ENCODE measurements around the gene P4HA2.
A peak's percentile ranks its signal among the peaks of the same experiment; 100 is the strongest.

Gene P4HA2

DNA sequence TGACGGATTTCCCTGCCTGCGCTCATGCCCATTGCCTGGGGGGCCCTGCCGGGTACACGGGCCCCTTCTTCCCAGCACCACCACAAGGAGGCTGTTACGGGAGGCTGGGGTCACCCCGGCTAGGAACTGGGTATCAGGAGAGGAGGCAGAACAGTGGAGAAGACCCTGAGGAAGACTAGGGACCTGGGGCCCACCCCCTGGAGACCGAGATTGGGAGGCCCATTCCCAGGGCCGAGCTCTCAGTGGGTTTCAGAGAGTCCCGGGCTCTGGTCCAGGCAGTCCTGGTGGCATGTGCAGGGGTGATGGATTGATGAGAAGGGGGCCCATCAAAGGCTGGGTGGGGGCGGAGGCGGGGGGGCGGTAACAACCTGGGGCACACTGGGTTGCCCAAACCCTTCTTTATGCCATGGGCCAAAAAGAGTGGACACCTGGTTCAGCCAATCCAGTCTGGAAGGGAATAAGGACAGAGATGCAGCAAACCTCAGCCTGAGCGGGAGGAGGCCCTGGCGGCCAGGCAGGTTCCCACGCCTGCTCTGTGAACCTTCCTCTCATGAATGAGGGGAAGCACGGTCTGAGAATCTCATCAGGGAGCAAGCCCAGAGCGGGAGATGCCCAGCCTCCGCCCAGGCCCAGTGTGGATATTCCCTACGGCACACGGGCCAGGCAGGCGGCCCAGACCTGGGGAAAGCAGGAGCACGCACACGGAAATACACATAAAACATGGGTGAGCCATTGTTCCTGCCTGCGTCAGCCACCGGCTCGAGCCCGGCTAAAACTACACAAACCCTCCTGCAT, 785 bp upstream of the P4HA2 start:
- no peaks in the 10 kb centered on the region for H3K36me3 ChIP-seq (ENCODE audit: control insufficient read depth in 4 of 4, insufficient read depth in 4 of 4, low read length in 3 of 4)
- H3K4me1 ChIP-seq (ENCODE audit: control extremely low read depth in 1 of 4, control insufficient read depth in 4 of 4, insufficient read depth in 4 of 4, low read length in 3 of 4) = peaks cover 0 to 32% (median 21%) of the 10 kb centered on the region in 4 experiments
- CTCF ChIA-PET = interaction anchor here (1.0 to 1.6 kb wide), 6 partner anchors 9 to 66 kb away, joined by 3 to 6 read pairs (median 4); partner anchors contain the start of gene SLC22A4
- H3K27ac ChIP-seq (ENCODE audit: insufficient read depth in 1 of 2, low read depth in 1 of 2, low read length in 2 of 2, poor library complexity in 1 of 2, severe bottlenecking in 2 of 2) = peak overlapping the region in 1 of 2 experiments; percentile 45
- H3K27me3 ChIP-seq (replicated peaks in 2 of 5; ENCODE audit: control insufficient read depth in 4 of 5, insufficient read depth in 5 of 5, low read length in 4 of 5) = peaks cover 0 to 20% (median 13%) of the 10 kb centered on the region in 5 experiments
- H3K9me3 ChIP-seq (ENCODE audit: control extremely low read depth in 1 of 5, control insufficient read depth in 4 of 5, insufficient read depth in 2 of 5, low read depth in 1 of 5, low read length in 4 of 5) = no peaks in the 10 kb centered on the region
- 99% methylated on average over 19 of the region's 27 CpGs for WGBS (ENCODE audit: insufficient coverage)
- peak overlapping the region; percentile 30 to 77 (median 62) for H3K4me3 ChIP-seq (ENCODE audit: control insufficient read depth in 1 of 7, extremely low read depth in 1 of 7, insufficient read depth in 4 of 7, low read depth in 2 of 7, low read length in 6 of 7)
- POLR2A ChIA-PET = no interaction called here
- DNase-seq = no peak

DNA sequence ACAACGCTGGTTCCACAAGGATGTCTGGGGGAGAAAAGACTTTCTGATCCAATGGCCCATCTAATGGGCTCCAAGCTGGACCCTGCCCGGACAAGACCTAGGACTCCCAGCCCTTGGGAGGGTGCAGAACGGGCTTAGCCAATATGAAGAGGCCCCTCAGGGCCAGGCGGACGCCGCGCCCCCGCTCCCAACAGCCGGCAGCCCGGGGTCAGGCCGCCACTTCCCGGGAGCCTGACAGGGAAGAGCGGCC, 493 bp downstream of the P4HA2 start:
- H3K4me3 ChIP-seq (ENCODE audit: control insufficient read depth in 1 of 7, extremely low read depth in 1 of 7, insufficient read depth in 4 of 7, low read depth in 2 of 7, low read length in 6 of 7) = peak overlapping the region; percentile 30 to 77 (median 62)
- no peak for DNase-seq
- H3K9me3 ChIP-seq (ENCODE audit: control extremely low read depth in 1 of 5, control insufficient read depth in 4 of 5, insufficient read depth in 2 of 5, low read depth in 1 of 5, low read length in 4 of 5) = no peaks in the 10 kb centered on the region
- POLR2A ChIA-PET = no interaction called here
- H3K4me1 ChIP-seq (ENCODE audit: control extremely low read depth in 1 of 4, control insufficient read depth in 4 of 4, insufficient read depth in 4 of 4, low read length in 3 of 4) = peaks cover 0 to 32% (median 21%) of the 10 kb centered on the region in 4 experiments
- CTCF ChIA-PET = interaction anchor here (0.7 to 1.5 kb wide), 7 partner anchors 8 to 34 kb away, joined by 3 to 5 read pairs (median 4); no protein-coding TSS in a partner anchor
- no peaks in the 10 kb centered on the region for H3K36me3 ChIP-seq (ENCODE audit: control insufficient read depth in 4 of 4, insufficient read depth in 4 of 4, low read length in 3 of 4)
- no peak overlapping the region for H3K27ac ChIP-seq (ENCODE audit: insufficient read depth in 1 of 2, low read depth in 1 of 2, low read length in 2 of 2, poor library complexity in 1 of 2, severe bottlenecking in 2 of 2)
- WGBS (ENCODE audit: insufficient coverage) = under 1% methylated on average over 12 of the region's 13 CpGs
- H3K27me3 ChIP-seq (replicated peaks in 2 of 5; ENCODE audit: control insufficient read depth in 4 of 5, insufficient read depth in 5 of 5, low read length in 4 of 5) = peaks cover 0 to 20% (median 13%) of the 10 kb centered on the region in 5 experiments

DNA sequence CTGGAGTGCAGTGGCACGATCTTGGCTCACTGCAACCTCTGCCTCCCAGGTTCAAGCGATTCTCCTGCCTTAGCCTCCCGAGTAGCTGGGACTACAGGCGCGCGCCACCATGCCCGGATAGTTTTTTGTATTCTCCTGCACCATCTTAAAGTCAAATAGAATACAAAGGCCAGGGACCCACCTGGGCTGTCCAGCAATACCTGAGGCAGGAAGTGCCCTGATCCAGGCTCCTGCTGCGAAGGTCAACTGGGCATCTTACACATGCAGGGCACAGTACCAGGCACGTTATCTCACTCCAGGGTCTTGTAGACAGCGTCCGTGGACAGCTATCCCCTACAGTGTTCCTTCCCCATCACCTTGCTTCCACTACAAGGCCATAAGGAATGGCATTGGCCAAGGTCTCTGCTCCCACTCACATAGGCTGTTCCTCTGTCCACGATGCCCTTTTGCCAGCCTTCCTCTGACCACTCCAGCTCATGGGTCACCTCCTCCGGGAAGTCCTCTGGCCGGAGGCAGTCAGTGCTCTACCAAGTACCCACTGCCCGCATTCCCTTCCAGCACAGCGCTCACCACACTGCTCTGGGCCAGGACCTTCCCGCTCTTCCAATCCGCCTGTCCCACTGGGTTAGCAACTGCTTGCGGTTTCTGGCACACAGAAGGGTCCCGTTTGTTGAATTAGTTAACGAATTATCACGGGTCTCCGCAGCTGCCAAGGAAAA, 978 bp downstream of the P4HA2 start:
- Histone ChIP-seq H3K36me3 (ENCODE audit: control insufficient read depth in 4 of 4, insufficient read depth in 4 of 4, low read length in 3 of 4) (no peaks in the 10 kb centered on the region), H3K4me1 (ENCODE audit: control extremely low read depth in 1 of 4, control insufficient read depth in 4 of 4, insufficient read depth in 4 of 4, low read length in 3 of 4) (peaks cover 0 to 32% (median 21%) of the 10 kb centered on the region in 4 experiments), H3K27me3 (replicated peaks in 2 of 5; ENCODE audit: control insufficient read depth in 4 of 5, insufficient read depth in 5 of 5, low read length in 4 of 5) (peaks cover 0 to 20% (median 13%) of the 10 kb centered on the region in 5 experiments), H3K9me3 (ENCODE audit: control extremely low read depth in 1 of 5, control insufficient read depth in 4 of 5, insufficient read depth in 2 of 5, low read depth in 1 of 5, low read length in 4 of 5) (no peaks in the 10 kb centered on the region), H3K4me3 (ENCODE audit: control insufficient read depth in 1 of 7, extremely low read depth in 1 of 7, insufficient read depth in 4 of 7, low read depth in 2 of 7, low read length in 6 of 7) (peak overlapping the region in 6 of 7 experiments; percentile 50 to 77 (median 64)), H3K27ac (ENCODE audit: insufficient read depth in 1 of 2, low read depth in 1 of 2, low read length in 2 of 2, poor library complexity in 1 of 2, severe bottlenecking in 2 of 2) (no peak overlapping the region)
- CTCF ChIA-PET = interaction anchor here (1.0 to 1.5 kb wide), 4 partner anchors 8 to 34 kb away, joined by 3 to 4 read pairs (median 4); no protein-coding TSS in a partner anchor
- POLR2A ChIA-PET = no interaction called here
- WGBS (ENCODE audit: insufficient coverage) = 81% methylated on average over 20 of the region's 23 CpGs
- peak in 1 of 3 donors; percentile 13 for DNase-seq

DNA sequence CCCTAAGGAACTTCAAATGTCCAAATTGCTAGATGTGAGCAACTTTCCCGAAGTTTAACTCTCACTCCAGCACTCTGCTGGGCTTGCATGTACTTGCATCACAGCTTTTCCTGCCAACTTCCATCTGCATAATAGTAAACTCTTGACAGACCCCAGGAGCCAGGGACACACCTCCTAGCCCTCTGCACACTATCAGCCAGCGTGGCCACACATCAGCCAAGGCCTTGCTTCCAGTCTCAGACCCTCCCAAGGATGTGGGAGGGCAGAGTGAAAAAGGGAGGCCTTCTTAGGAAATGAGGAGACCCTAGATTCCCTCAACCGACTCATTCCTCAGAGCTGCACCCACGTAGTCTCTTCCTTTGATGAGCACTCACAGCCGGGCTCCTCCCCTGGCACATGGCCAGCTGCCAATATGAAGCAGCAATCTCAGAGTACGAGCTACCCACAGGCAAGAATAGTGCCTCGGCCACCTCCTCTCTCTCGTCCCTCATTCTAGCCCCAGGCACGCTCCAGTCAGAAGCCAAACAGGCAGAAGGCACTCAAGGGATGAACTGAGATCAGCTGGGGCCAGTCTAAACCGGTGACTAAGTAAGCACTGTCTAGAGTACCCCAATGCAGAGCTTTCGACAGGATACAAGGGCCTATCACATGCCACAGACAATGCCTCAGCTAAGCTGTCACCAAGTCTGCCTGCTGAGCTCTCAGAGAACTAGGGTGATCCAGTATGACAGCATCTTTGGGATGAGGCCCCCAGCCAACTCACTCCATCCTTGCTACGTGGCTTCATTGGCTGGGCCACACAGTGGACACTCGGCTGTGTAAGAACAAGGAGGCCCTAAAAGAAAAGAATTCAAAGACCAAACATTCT, 2.3 kb downstream of the P4HA2 start:
- H3K4me1 ChIP-seq (ENCODE audit: control extremely low read depth in 1 of 4, control insufficient read depth in 4 of 4, insufficient read depth in 4 of 4, low read length in 3 of 4) = peaks cover 0 to 23% (median 19%) of the 10 kb centered on the region in 4 experiments
- WGBS (ENCODE audit: insufficient coverage) = 85% methylated on average over 11 of the region's 13 CpGs
- ChIA-PET CTCF (interaction anchor here (0.9 to 3.4 kb wide), 4 partner anchors 10 to 14 kb away, joined by 3 to 19 read pairs (median 6); no protein-coding TSS in a partner anchor), POLR2A (no interaction called here)
- DNase-seq = peak in 2 of 3 donors; percentile 9 to 25
- no peak overlapping the region for H3K4me3 ChIP-seq (ENCODE audit: control insufficient read depth in 1 of 7, extremely low read depth in 1 of 7, insufficient read depth in 4 of 7, low read depth in 2 of 7, low read length in 6 of 7)
- peaks cover 0 to 20% (median 13%) of the 10 kb centered on the region in 5 experiments for H3K27me3 ChIP-seq (replicated peaks in 2 of 5; ENCODE audit: control insufficient read depth in 4 of 5, insufficient read depth in 5 of 5, low read length in 4 of 5)
- H3K27ac ChIP-seq (ENCODE audit: insufficient read depth in 1 of 2, low read depth in 1 of 2, low read length in 2 of 2, poor library complexity in 1 of 2, severe bottlenecking in 2 of 2) = no peak overlapping the region
- no peaks in the 10 kb centered on the region for H3K9me3 ChIP-seq (ENCODE audit: control extremely low read depth in 1 of 5, control insufficient read depth in 4 of 5, insufficient read depth in 2 of 5, low read depth in 1 of 5, low read length in 4 of 5)
- no peaks in the 10 kb centered on the region for H3K36me3 ChIP-seq (ENCODE audit: control insufficient read depth in 4 of 4, insufficient read depth in 4 of 4, low read length in 3 of 4)

DNA sequence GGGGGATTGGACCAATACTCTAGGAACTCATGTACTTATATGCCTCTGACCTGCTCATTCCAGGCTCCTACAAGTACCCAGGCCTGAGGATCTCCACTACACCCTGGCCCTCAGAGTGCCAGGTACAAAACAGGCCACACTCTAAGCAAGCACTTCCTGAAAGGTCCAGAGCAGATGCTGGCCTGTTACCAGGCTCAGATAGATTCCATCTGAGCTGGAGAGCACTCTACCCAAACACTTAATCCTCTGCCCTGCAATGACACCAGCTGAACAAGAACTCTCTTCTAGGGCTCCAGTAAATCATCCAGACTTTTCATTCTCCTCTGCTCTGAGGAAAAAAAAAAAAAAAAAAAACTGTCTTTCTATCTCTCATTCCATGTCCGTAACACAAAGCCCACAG, 2.9 kb downstream of the P4HA2 start:
- no peak for DNase-seq
- H3K27ac ChIP-seq (ENCODE audit: insufficient read depth in 1 of 2, low read depth in 1 of 2, low read length in 2 of 2, poor library complexity in 1 of 2, severe bottlenecking in 2 of 2) = no peak overlapping the region
- 86% methylated on average over 1 of the region's 1 CpG for WGBS (ENCODE audit: insufficient coverage)
- CTCF ChIA-PET = interaction anchor here (0.6 to 3.4 kb wide), 5 partner anchors 10 to 60 kb away, joined by 3 to 19 read pairs (median 6); no protein-coding TSS in a partner anchor
- H3K27me3 ChIP-seq (replicated peaks in 2 of 5; ENCODE audit: control insufficient read depth in 4 of 5, insufficient read depth in 5 of 5, low read length in 4 of 5) = peaks cover 0 to 20% (median 13%) of the 10 kb centered on the region in 5 experiments
- POLR2A ChIA-PET = no interaction called here
- H3K4me3 ChIP-seq (ENCODE audit: control insufficient read depth in 1 of 7, extremely low read depth in 1 of 7, insufficient read depth in 4 of 7, low read depth in 2 of 7, low read length in 6 of 7) = no peak overlapping the region
- no peaks in the 10 kb centered on the region for H3K9me3 ChIP-seq (ENCODE audit: control extremely low read depth in 1 of 5, control insufficient read depth in 4 of 5, insufficient read depth in 2 of 5, low read depth in 1 of 5, low read length in 4 of 5)
- H3K4me1 ChIP-seq (ENCODE audit: control extremely low read depth in 1 of 4, control insufficient read depth in 4 of 4, insufficient read depth in 4 of 4, low read length in 3 of 4) = peaks cover 0 to 18% (median 15%) of the 10 kb centered on the region in 4 experiments
- H3K36me3 ChIP-seq (ENCODE audit: control insufficient read depth in 4 of 4, insufficient read depth in 4 of 4, low read length in 3 of 4) = no peaks in the 10 kb centered on the region

DNA sequence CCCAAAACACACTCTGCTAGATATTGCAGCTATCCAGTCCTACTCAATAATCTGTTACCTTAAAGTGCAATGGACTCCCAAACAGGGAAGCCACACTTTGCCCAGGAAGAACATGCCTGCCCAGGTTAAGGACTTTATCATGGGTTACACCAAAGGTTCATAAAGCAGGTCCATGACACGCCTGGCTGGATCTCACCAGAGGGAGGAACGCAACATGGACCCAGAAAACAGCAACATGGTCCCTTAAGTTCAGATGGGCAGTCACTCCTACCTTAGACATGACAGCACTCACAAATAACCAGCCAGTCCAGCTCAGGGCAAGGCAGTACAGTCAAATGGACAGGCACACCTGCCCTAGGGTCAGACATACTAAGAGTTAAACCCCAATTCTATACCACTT, 3.8 kb downstream of the P4HA2 start:
- Histone ChIP-seq H3K4me3 (ENCODE audit: control insufficient read depth in 1 of 7, extremely low read depth in 1 of 7, insufficient read depth in 4 of 7, low read depth in 2 of 7, low read length in 6 of 7) (no peak overlapping the region), H3K27me3 (replicated peaks in 2 of 5; ENCODE audit: control insufficient read depth in 4 of 5, insufficient read depth in 5 of 5, low read length in 4 of 5) (peaks cover 0 to 19% (median 11%) of the 10 kb centered on the region in 5 experiments), H3K36me3 (ENCODE audit: control insufficient read depth in 4 of 4, insufficient read depth in 4 of 4, low read length in 3 of 4) (no peaks in the 10 kb centered on the region), H3K27ac (ENCODE audit: insufficient read depth in 1 of 2, low read depth in 1 of 2, low read length in 2 of 2, poor library complexity in 1 of 2, severe bottlenecking in 2 of 2) (no peak overlapping the region), H3K9me3 (ENCODE audit: control extremely low read depth in 1 of 5, control insufficient read depth in 4 of 5, insufficient read depth in 2 of 5, low read depth in 1 of 5, low read length in 4 of 5) (no peaks in the 10 kb centered on the region), H3K4me1 (ENCODE audit: control extremely low read depth in 1 of 4, control insufficient read depth in 4 of 4, insufficient read depth in 4 of 4, low read length in 3 of 4) (peaks cover 0 to 15% (median 11%) of the 10 kb centered on the region in 4 experiments)
- 100% methylated on average over 1 of the region's 2 CpGs for WGBS (ENCODE audit: insufficient coverage)
- ChIA-PET POLR2A (no interaction called here), CTCF (interaction anchor here (1.0 to 3.4 kb wide), 3 partner anchors 9 to 14 kb away, joined by 3 to 19 read pairs (median 6); no protein-coding TSS in a partner anchor)
- DNase-seq = no peak

Measured in common myeloid progenitor, CD34-positive (primary cell).